Gastroesophageal sphincter (tissue), 4 donors: Measurements from ENCODE around the gene BMP7. TPM values are rescaled to one million over a fixed set of nuclear protein-coding genes. Genes with fewer than 3 reads are reported as not detected.

Experiments
- ATAC-seq: fragments of 150-250 bp; one replicate; pipeline ENCODE4 v1.9.1; 2016; ENCODE audit warnings: mild to moderate bottlenecking, moderate library complexity
- H3K27ac ChIP-seq, 4 donors: fragments of 200-600 bp; sonication (generic) in 3 of 4; 1 replicate in 3 of 4; 2 replicates in 1 of 4; pipeline ENCODE4 v1.5.1; 2016 to 2019
- H3K27me3 ChIP-seq: fragments of 200-600 bp; sonication (generic); one replicate; pipeline ENCODE4 v1.5.1; 2019
- H3K36me3 ChIP-seq, 2 donors: fragments of 200-600 bp; sonication (generic); one replicate each; pipeline ENCODE4 v1.5.1; 2019; ENCODE audit warnings: control low read depth in 1 of 2
- H3K4me1 ChIP-seq, 3 donors: fragments of 200-600 bp; sonication (generic); 1 replicate in 2 of 3; 2 replicates in 1 of 3; pipeline ENCODE4 v1.5.1; 2016 to 2019; ENCODE audit warnings: control low read depth in 2 of 3
- H3K4me3 ChIP-seq, 2 donors: fragments of 200-600 bp; sonication (generic); one replicate each; pipeline ENCODE4 v1.5.1; 2019; ENCODE audit warnings: mild to moderate bottlenecking in 1 of 2, moderate library complexity in 1 of 2
- H3K9me3 ChIP-seq, 3 donors: fragments of 200-600 bp; sonication (generic); one replicate each; pipeline ENCODE4 v1.5.1; 2017 to 2019; ENCODE audit warnings: control low read depth in 2 of 3
- CTCF ChIP-seq, 4 experiments: fragments of 200-600 bp in 2 of 4; fragments of 450-650 bp in 2 of 4; sonication (generic) in 1 of 4; IDR thresholded peaks; one replicate each; pipeline ENCODE4 v1.5.1; 2017 to 2019; ENCODE audit warnings: antibody characterized with exemption in 4 of 4, mild to moderate bottlenecking in 2 of 4, moderate library complexity in 2 of 4
- EP300 ChIP-seq: sonication (generic); formaldehyde crosslinking; IDR thresholded peaks from one replicate; pipeline ENCODE4 v1.6.1; 2017; ENCODE audit warnings: antibody characterized with exemption, mild to moderate bottlenecking
- POLR2A ChIP-seq, 2 donors: fragments of 450-650 bp; IDR thresholded peaks; one replicate each; pipeline ENCODE4 v1.6.1; 2017; ENCODE audit warnings: antibody characterized with exemption in 2 of 2, mild to moderate bottlenecking in 2 of 2, moderate library complexity in 1 of 2
- POLR2AphosphoS5 ChIP-seq: sonication (generic); formaldehyde crosslinking; IDR thresholded peaks from one replicate; pipeline ENCODE4 v1.6.1; 2017; ENCODE audit warnings: antibody characterized with exemption
- WGBS, 2 donors: methylation state at CpG; one replicate each; pipeline ENCODE4 v1.1.5; 2018; ENCODE audit warnings: low coverage in 1 of 2; 5-methylcytosine and 5-hydroxymethylcytosine counted together
- total RNA-seq, 4 donors: library from RNA; depleted of rRNA; stranded (reverse); fragments of >200 nt; gene quantifications; one replicate each; pipeline ENCODE4 v1.1.0, GENCODE V29; 2016

The BMP7 gene
- total RNA-seq, 4 donors from 2014 or later: 0.16 to 10.8 (median 5.0) TPM

- no peaks in the 10 kb centered on the region for H3K36me3 ChIP-seq
- H3K27me3 ChIP-seq: peaks cover 40% of the 10 kb centered on the region
- H3K4me3 ChIP-seq: no peak overlapping the region
- WGBS, 2 donors: 64 to 75% methylated on average over 3 to 10 of the region's 15 CpGs
- H3K9me3 ChIP-seq: no peaks in the 10 kb centered on the region
- no peak overlapping the region for H3K27ac ChIP-seq
- no peak for TF ChIP-seq POLR2A (IDR thresholded peaks at IDR 0.05)
- no peak for TF ChIP-seq CTCF (IDR thresholded peaks at IDR 0.05)
- no peak for TF ChIP-seq EP300
- no peak for TF ChIP-seq POLR2AphosphoS5
- no peaks in the 10 kb centered on the region for H3K4me1 ChIP-seq
- ATAC-seq: no peak
Observed at GRCh38 chr20:57128044-57128757, 138.2 kb downstream of the BMP7 start.

DNA sequence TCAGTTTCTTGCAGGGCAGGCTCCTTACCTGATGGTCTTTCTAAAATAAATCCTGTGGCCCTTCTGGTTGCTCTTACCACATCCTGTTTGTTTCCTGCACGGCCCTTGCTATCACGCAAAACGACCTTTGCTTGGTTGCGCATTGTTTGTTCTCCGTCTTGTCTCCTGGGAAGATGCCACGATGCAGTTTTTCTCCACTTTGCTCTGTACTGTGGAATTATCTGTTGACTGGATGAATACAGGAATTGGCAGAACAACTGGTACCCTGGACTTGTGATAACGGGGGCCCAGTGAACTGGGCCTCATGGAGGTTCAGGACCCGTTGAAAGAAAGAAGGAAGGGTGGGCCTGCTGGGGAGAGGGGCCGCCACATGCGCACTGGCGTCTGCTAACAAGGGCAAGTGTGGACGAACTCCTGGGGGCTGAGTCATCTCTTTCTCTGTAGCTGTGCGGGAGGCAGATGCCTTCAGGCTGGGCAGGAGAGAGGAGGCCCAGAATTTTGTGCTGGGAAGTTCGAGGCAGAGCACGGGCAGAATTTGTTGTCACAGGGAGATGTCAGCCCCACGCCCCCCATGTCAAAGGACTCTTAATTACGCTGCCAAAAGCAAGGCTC, 139.9 kb downstream of the BMP7 start:
- Histone ChIP-seq H3K4me1 (no peaks in the 10 kb centered on the region), H3K9me3 (no peaks in the 10 kb centered on the region), H3K27ac (no peak overlapping the region), H3K36me3 (no peaks in the 10 kb centered on the region), H3K4me3 (no peak overlapping the region), H3K27me3 (peaks cover 28% of the 10 kb centered on the region)
- TF ChIP-seq CTCF (IDR thresholded peaks at IDR 0.05) (no peak), EP300 (no peak), POLR2A (IDR thresholded peaks at IDR 0.05) (no peak), POLR2AphosphoS5 (no peak)
- 59% methylated on average over 3 to 12 of the region's 17 CpGs for WGBS, 2 donors
- no peak for ATAC-seq

- no peak for TF ChIP-seq CTCF (IDR thresholded peaks at IDR 0.05)
- no peak for TF ChIP-seq EP300
- TF ChIP-seq POLR2AphosphoS5: no peak
- no peak for TF ChIP-seq POLR2A (IDR thresholded peaks at IDR 0.05)
- WGBS, 2 donors: 58 to 59% methylated on average over 6 to 9 of the region's 12 CpGs
- peaks cover 0 to 4% (median 0%) of the 10 kb centered on the region in 3 donors for H3K9me3 ChIP-seq
- H3K4me1 ChIP-seq: no peaks in the 10 kb centered on the region
- H3K4me3 ChIP-seq: no peak overlapping the region
- no peak for ATAC-seq
- H3K27ac ChIP-seq: no peak overlapping the region
- H3K27me3 ChIP-seq: peaks cover 20% of the 10 kb centered on the region
- no peaks in the 10 kb centered on the region for H3K36me3 ChIP-seq
Observed at GRCh38 chr20:57124800-57125517, 141.5 kb downstream of the BMP7 start.

DNA sequence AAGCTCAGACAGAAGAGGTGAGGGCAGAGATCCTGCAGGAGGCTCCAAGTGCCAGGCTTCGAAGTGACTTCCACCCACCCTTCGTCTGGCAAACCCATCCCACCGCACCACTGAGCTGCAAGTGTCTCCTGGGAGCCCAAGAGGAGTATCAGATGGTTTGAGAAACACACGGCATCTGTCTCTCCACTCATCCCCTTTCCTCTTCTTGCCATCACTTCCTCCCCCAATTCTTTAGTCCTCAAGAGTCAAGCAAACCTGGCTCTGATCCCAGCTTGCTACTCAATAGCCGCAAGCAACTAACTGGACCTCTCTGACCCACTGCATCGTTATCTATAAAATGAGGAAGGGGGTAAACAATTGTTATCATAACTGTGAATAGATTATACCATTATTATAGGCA, 142.1 kb downstream of the BMP7 start:
- Histone ChIP-seq H3K36me3 (no peaks in the 10 kb centered on the region), H3K4me3 (no peak overlapping the region), H3K27ac (no peak overlapping the region), H3K4me1 (no peaks in the 10 kb centered on the region), H3K27me3 (peaks cover 18% of the 10 kb centered on the region), H3K9me3 (peaks cover 0 to 4% (median 0%) of the 10 kb centered on the region in 3 donors)
- 62 to 64% methylated on average over 2 to 6 of the region's 6 CpGs for WGBS, 2 donors
- ATAC-seq: no peak
- TF ChIP-seq CTCF (IDR thresholded peaks at IDR 0.05): no peak
- TF ChIP-seq EP300: no peak
